MM.1S (cell line): Measurements from ENCODE around the gene CDK5RAP2.

Experiments used
- CTCF ChIP-seq: fragments of 300-600 bp; sonication (generic); IDR thresholded peaks from 2 replicates; pipeline ENCODE4 v1.5.1; 2016; ENCODE audit warnings: antibody characterized with exemption, low read length, mixed read lengths
- EZH2phosphoT487 ChIP-seq: fragments of 300-600 bp; sonication (generic); IDR thresholded peaks from 2 replicates; pipeline ENCODE4 v1.6.1; 2018; ENCODE audit warnings: antibody characterized with exemption, low read length

- TF ChIP-seq CTCF (no peak), EZH2phosphoT487 (no peak)
Measured at GRCh38 chr9:120382453-120382852, 197.5 kb downstream of the CDK5RAP2 start.
